ENCODE results near the gene B4GALNT4. TPM values are rescaled to one million over a fixed set of nuclear protein-coding genes. Genes with fewer than 3 reads are reported as not detected.
A peak's percentile ranks its signal among the peaks of the same experiment; 100 is the strongest.
"Not testable (repeated sequence)": the region's sequence is repeated elsewhere in the genome, so short reads cannot be mapped to it uniquely, and the experiment has no call there.

B4GALNT4 gene
- total RNA-seq, 2 donors from 2014 or later, result 1.6 to 2.0 TPM

DNA sequence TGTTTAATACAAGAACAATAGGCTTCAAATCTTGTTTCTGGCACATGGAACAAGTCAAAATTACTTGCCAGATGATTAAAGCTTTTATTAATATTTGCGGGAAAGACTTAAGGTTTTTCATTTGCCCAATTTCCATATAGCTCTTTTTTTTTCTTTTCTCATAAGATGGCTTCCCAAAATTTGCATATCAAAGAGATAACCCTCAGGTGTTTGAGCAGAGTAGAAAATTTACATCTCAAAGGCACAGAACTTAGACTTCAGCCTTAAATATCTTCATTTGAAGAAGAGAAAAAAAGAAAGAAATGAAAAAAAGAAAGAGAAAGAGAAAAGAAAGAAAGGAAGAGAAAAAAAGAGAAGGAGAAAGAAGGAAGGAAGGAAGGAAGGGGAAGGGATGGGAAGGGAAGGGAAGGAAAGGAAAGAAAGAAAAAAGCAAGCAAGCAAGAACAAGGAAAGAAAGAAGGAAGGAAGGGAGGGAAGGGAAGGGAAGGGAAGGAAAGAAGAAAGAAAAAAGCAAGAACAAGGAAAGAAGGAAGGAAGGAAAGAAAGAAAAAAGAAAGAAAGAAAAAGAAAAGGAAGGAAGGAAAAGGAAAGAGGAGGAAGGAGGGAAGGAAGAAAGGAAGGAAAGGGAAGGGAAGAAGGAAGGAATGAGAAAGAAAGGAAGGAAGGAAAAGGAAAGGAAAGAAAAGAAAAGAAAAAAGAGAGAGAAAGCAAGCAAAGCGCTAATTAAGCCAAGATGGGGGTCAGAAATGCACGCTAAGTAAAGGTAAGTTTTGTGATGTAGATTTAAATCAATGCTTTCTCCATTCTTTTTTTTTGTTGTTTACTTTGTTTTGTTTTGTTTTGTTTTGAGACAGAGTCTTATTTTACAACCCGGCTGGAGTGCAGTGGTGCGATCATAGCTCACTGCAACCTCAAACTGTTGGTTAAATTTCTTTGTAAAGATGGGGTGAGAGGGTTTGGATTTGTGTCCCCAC, 28.5 kb upstream of the B4GALNT4 start:
- no peak for DNase-seq
- no peak overlapping the region for H3K4me3 ChIP-seq
- intact Hi-C loops (cut with DNase I), result no loop called here
- no peaks in the 10 kb centered on the region for H3K36me3 ChIP-seq
- no peak overlapping the region for H3K9ac ChIP-seq (ENCODE audit: low read depth in 2 of 2, low read length in 2 of 2)
- TF ChIP-seq, protein P1, sequence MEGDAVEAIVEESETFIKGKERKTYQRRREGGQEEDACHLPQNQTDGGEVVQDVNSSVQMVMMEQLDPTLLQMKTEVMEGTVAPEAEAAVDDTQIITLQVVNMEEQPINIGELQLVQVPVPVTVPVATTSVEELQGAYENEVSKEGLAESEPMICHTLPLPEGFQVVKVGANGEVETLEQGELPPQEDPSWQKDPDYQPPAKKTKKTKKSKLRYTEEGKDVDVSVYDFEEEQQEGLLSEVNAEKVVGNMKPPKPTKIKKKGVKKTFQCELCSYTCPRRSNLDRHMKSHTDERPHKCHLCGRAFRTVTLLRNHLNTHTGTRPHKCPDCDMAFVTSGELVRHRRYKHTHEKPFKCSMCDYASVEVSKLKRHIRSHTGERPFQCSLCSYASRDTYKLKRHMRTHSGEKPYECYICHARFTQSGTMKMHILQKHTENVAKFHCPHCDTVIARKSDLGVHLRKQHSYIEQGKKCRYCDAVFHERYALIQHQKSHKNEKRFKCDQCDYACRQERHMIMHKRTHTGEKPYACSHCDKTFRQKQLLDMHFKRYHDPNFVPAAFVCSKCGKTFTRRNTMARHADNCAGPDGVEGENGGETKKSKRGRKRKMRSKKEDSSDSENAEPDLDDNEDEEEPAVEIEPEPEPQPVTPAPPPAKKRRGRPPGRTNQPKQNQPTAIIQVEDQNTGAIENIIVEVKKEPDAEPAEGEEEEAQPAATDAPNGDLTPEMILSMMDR (IDR thresholded peaks at IDR 0.05), result no peak
- no peaks in the 10 kb centered on the region for H3K9me3 ChIP-seq
- peaks cover 6% of the 10 kb centered on the region for H3K4me1 ChIP-seq
- no peak overlapping the region for H3K27ac ChIP-seq
- H3K27me3 ChIP-seq, result no peaks in the 10 kb centered on the region

DNA sequence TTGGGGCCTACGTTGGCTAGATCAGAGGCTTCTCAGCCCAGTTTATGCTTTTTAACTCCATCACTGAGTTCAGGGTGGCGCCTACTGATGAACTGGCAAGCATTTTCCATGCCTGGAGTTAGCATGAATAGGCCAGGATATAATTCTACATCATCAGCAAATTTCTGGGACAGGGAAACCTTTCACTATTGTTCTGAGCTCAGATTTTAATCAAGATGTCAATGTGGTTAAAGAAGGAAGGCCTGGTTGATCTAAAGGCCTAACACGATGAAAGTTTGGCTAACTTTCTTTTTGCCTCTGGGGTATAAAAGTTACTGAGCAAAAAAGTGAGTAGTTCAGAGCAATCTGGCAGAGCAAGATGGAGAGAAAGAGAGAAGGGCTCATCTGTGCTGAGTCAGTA, 27.0 kb upstream of the B4GALNT4 start:
- no peak for DNase-seq
- H3K27ac ChIP-seq, result no peak overlapping the region
- H3K36me3 ChIP-seq, result no peaks in the 10 kb centered on the region
- no peaks in the 10 kb centered on the region for H3K4me1 ChIP-seq
- intact Hi-C loops (cut with DNase I), result no loop called here
- H3K9ac ChIP-seq (ENCODE audit: low read depth in 2 of 2, low read length in 2 of 2), result no peak overlapping the region
- TF ChIP-seq, protein P1 (IDR thresholded peaks at IDR 0.05), result no peak
- H3K4me3 ChIP-seq, result no peak overlapping the region
- H3K9me3 ChIP-seq, result no peaks in the 10 kb centered on the region
- no peaks in the 10 kb centered on the region for H3K27me3 ChIP-seq

DNA sequence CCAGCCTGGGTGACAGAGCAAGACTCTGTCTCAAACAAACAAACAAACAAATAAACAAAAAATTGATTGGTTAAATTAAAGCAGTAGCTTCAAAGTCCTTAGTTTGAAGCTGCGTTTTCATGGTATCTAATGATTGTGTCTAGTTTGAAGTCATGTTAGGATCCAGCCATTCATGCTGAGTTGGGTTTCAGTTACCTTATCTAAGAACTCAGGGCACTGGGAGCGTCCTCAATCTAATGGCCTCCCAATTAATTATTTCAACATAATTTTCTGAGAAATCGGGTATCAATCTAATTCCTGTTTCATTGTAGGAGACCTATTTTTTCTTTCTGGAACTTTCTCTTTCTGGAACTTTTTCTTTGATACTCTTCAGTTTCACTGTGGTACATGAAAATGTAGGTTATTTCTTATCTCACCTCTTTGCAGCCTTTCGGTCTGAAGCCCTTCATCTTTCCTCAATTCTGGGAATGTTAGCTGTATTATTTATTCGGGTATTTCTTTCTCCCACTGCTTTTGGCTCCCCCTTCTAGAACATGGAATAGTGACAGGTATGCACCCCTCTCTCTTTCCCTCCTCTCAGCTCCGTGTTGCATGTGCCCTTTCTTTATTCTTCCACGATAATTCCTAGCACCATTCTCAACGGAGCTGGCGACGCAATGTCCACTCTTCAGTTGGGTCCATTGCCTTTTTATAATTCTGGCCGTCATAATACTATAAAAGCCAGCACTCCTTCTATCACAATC, 24.3 kb upstream of the B4GALNT4 start:
- no peak for DNase-seq
- Histone ChIP-seq H3K27me3 (no peaks in the 10 kb centered on the region), H3K4me1 (no peaks in the 10 kb centered on the region), H3K9ac (ENCODE audit: low read depth in 2 of 2, low read length in 2 of 2) (no peak overlapping the region), H3K9me3 (no peaks in the 10 kb centered on the region), H3K36me3 (no peaks in the 10 kb centered on the region), H3K27ac (no peak overlapping the region), H3K4me3 (no peak overlapping the region)
- TF ChIP-seq, protein P1 (IDR thresholded peaks at IDR 0.05), result no peak
- intact Hi-C loops (cut with DNase I), result no loop called here

DNA sequence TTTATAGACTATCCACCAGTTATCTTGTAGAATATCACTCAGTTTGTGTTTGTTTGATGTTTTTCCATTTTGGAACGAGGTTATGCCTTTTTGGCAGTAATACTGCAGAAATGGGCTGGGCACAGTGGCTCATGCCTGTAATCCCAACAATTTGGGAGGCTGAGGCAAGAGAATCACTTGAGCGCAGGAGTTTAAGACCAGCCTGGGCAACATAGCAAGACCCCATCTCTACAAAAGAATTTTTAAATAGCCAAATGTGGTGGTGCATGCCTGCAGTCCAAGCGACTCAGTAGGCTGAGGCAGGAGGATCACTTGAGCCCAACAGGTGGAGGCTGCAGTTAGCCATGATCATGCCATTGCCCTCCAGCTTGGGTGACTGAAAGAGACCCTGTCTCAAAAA, 22.8 kb upstream of the B4GALNT4 start:
- Histone ChIP-seq H3K27ac (no peak overlapping the region), H3K4me3 (no peak overlapping the region), H3K27me3 (no peaks in the 10 kb centered on the region), H3K9ac (ENCODE audit: low read depth in 2 of 2, low read length in 2 of 2) (no peak overlapping the region), H3K9me3 (no peaks in the 10 kb centered on the region), H3K4me1 (no peaks in the 10 kb centered on the region), H3K36me3 (no peaks in the 10 kb centered on the region)
- no peak for DNase-seq
- TF ChIP-seq, protein P1 (IDR thresholded peaks at IDR 0.05), result no peak
- intact Hi-C loops (cut with DNase I), result no loop called here

DNA sequence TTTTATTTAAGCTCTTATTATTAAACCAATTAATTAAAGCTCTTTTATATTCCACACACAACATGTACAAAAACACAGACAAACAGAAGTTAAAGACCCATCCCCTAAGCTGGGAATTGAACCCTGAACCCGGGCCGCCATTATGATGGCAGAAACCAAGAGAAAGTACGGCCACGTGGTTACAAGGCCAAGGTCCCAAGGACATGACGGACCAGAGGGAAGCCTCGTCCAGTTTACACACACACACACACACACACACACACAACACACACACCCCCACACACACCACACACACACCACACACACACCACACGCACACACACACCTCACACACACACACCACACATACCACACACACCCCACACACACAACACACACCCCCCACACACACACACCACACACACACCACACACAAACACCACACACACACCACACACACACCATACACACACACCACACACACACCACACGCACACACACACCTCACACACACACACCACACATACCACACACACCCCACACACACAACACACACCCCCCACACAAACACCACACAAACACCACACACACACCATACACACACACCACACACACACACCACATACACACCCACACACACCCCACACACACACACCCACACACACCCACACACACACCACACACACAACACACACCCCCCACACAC, 19.9 kb upstream of the B4GALNT4 start:
- H3K9ac ChIP-seq (ENCODE audit: low read depth in 2 of 2, low read length in 2 of 2); H3K36me3 ChIP-seq; DNase-seq; intact Hi-C loops (cut with DNase I); H3K4me1 ChIP-seq; H3K4me3 ChIP-seq; H3K27ac ChIP-seq; H3K9me3 ChIP-seq; H3K27me3 ChIP-seq: not testable (repeated sequence)

DNA sequence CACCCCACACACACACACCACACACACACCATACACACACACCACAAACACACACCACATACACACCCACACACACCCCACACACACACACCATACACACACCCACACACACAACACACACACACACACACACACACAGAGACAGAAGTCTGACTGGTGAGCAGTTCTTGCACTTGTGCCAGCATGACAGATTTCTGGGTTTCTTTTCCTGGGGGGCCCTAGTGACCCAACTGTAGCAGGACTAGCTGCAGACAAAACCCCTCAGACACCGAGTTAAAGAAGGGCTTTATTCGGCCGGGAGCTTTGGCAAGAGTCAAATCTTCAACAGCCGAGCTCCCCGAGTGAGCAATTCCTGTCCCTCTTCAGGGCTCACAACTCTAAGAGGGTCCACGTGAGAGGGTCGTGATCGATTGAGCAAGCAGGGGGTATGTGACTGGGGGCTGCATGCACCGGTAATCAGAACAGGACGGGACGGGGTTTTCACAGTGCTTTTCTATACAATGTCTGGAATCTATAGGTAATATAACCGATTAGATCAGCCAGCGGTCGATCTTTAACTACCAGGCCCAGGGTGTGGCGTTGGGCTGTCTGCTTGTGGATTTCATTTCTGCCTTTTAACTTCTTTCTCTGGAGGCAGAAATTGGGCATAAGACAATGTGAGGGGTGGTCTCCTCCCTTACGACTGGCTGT, 19.1 kb upstream of the B4GALNT4 start:
- H3K27ac ChIP-seq; H3K36me3 ChIP-seq; DNase-seq; intact Hi-C loops (cut with DNase I); H3K9me3 ChIP-seq; H3K4me1 ChIP-seq; H3K27me3 ChIP-seq; H3K4me3 ChIP-seq: not testable (repeated sequence)
- H3K9ac ChIP-seq (ENCODE audit: low read depth in 2 of 2, low read length in 2 of 2), result peak overlapping the region in 1 of 2 donors; percentile 69
